Measurements from ENCODE around the gene SLC16A3. TPM values are rescaled to one million over a fixed set of nuclear protein-coding genes. Genes with fewer than 3 reads are reported as not detected.
"Not testable (repeated sequence)": the region's sequence is repeated elsewhere in the genome, so short reads cannot be mapped to it uniquely, and the experiment has no call there.

Gene SLC16A3
- total RNA-seq, 2 donors from 2014 or later: 2.0 to 5.4 TPM

DNA sequence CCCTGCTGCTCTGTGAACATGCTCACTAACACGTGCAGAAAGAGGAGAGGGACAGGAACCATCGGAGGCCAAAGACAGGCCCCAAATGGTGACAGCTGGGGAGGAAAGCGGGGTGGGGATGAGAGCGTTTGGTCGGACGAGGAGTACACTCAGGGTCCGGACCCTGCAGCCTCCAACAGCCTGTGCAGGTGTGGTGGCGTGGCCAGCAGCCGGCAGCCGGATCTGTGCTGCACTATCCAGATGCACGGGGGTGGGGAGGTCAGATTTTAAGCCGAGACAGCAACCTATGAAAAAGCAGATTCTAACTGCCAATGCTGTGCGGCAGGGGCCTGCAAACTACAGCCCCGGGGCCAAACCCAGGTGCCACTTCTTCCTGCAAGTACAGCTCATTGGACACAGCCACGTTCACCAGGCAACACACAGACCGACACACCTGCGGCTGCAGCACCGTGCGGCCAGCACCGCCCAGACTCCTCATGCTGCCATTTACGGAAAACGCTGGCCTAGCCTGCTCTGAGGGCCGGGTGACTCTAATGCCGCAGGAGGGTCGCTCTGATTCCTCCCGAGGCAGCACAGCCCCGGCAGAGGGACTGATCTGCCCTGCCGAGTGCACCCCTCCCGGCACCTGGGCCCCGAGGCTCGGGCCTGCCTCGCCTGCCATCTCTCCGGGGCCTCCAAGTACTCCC lies 21.2 kb downstream of the SLC16A3 start:
- no peak overlapping the region for H3K27ac ChIP-seq
- WGBS, 2 donors: 89 to 93% methylated on average over 15 to 33 of the region's 33 CpGs
- intact Hi-C loops (cut with DNase I): no loop called here
- no peaks in the 10 kb centered on the region for H3K9me3 ChIP-seq
- peaks cover 9% of the 10 kb centered on the region for H3K4me1 ChIP-seq
- H3K27me3 ChIP-seq: no peaks in the 10 kb centered on the region
- TF ChIP-seq, protein P1, sequence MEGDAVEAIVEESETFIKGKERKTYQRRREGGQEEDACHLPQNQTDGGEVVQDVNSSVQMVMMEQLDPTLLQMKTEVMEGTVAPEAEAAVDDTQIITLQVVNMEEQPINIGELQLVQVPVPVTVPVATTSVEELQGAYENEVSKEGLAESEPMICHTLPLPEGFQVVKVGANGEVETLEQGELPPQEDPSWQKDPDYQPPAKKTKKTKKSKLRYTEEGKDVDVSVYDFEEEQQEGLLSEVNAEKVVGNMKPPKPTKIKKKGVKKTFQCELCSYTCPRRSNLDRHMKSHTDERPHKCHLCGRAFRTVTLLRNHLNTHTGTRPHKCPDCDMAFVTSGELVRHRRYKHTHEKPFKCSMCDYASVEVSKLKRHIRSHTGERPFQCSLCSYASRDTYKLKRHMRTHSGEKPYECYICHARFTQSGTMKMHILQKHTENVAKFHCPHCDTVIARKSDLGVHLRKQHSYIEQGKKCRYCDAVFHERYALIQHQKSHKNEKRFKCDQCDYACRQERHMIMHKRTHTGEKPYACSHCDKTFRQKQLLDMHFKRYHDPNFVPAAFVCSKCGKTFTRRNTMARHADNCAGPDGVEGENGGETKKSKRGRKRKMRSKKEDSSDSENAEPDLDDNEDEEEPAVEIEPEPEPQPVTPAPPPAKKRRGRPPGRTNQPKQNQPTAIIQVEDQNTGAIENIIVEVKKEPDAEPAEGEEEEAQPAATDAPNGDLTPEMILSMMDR (IDR thresholded peaks at IDR 0.05): no peak
- TF ChIP-seq POLR2A (IDR thresholded peaks at IDR 0.05): no peak
- peaks cover 58 to 73% of the 10 kb centered on the region in 2 donors for H3K36me3 ChIP-seq (replicated peaks in 1 of 2; ENCODE audit: insufficient read depth in 1 of 2, low read depth in 2 of 2)
- no peak overlapping the region for H3K4me3 ChIP-seq
- no peak for DNase-seq
- no peak for ATAC-seq

DNA sequence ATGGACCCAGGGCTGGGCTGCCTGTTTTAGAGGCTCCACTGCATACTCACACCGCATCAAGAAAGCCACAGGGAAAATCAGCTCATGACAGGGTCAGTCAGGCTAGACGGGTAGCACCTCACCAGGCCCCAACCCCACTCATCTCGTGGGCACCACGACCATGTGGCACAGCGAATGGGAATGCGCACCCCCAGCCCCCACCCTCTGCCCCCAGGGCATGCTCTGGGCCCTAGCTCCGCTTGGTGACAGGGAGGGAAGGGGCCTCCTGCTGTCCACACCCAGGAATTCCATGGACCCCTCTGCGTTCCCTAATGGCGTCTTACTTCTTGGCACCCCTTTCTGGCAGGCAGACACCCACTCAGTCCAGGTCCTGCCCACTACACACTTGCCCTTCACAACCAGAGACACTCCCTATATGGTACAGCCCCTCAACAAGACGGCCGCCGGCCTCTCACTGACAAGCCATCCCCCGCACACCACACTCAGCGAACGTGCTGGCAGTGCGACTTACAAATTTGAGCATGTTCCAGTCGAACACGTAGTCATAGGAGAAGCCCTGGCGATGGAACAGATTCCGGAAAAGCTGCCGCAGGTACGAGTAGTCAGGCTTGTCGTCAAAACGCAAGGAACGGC lies 22.1 kb downstream of the SLC16A3 start:
- Histone ChIP-seq H3K9me3 (no peaks in the 10 kb centered on the region), H3K4me3 (no peak overlapping the region), H3K27ac (no peak overlapping the region), H3K27me3 (no peaks in the 10 kb centered on the region), H3K36me3 (replicated peaks in 1 of 2; ENCODE audit: insufficient read depth in 1 of 2, low read depth in 2 of 2) (peaks cover 57 to 70% of the 10 kb centered on the region in 2 donors), H3K4me1 (peaks cover 9% of the 10 kb centered on the region)
- 88 to 94% methylated on average over 15 to 25 of the region's 25 CpGs for WGBS, 2 donors
- DNase-seq (no peak), ATAC-seq (no peak)
- TF ChIP-seq POLR2A (IDR thresholded peaks at IDR 0.05): no peak
- TF ChIP-seq, protein P1 (IDR thresholded peaks at IDR 0.05): no peak
- intact Hi-C loops (cut with DNase I): no loop called here

DNA sequence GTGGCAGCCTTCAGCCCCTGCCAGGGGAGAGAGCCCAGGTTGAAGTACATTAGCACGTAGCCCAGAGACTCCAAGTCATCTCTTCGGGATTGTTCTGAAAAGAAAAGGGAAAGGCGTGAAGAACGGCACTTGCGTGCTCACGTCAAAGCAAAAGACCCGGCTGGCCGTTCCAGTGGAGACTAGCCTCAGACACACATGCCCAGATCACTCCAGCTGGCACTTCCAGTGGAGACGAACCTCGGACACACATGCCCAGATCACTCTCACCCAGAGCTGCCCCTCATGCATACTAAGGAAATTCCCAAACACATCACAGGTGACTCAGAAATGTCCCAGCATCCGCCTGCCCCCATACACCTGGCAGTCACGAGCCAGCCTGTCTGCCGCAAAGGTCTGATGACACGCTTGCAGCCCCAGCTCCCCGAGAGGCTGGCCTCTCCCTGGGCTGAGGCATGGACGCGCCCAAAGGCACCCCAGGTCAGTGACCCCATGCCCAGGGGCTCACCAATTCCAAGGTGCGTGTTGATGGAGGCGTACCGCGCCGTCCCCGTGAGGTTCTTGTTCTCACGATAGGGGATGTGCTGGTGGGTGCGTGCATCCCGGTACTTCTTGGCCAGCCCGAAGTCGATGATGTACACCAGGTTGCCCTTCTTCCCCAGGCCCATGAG lies 23.8 kb downstream of the SLC16A3 start:
- no peak for DNase-seq
- Histone ChIP-seq H3K9me3 (no peaks in the 10 kb centered on the region), H3K27me3 (no peaks in the 10 kb centered on the region), H3K4me3 (no peak overlapping the region), H3K36me3 (replicated peaks in 1 of 2; ENCODE audit: insufficient read depth in 1 of 2, low read depth in 2 of 2) (peaks cover 57 to 62% of the 10 kb centered on the region in 2 donors), H3K27ac (no peak overlapping the region), H3K4me1 (no peaks in the 10 kb centered on the region)
- TF ChIP-seq POLR2A (IDR thresholded peaks at IDR 0.05): no peak
- TF ChIP-seq, protein P1 (IDR thresholded peaks at IDR 0.05): no peak
- WGBS, 2 donors: 93 to 96% methylated on average over 14 to 27 of the region's 28 CpGs
- intact Hi-C loops (cut with DNase I): no loop called here
- ATAC-seq: no peak

DNA sequence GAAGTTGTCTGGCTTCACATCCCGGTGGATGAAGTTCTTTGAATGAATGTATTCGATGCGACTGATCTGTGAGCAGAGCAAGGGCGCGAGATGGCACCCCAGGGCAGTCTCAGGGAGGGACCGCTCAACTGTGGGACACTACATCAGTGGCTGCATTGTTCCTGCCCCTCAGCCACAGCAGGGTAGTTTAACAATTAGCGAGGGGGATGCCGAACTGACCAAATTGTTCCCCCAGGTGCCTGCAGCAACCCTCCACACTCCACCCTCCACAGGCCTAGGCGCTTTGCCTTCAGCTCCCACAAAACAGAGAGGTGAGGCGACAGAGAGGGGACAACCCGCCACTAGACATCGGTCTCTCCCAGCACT lies 24.3 kb downstream of the SLC16A3 start:
- intact Hi-C loops (cut with DNase I): no loop called here

DNA sequence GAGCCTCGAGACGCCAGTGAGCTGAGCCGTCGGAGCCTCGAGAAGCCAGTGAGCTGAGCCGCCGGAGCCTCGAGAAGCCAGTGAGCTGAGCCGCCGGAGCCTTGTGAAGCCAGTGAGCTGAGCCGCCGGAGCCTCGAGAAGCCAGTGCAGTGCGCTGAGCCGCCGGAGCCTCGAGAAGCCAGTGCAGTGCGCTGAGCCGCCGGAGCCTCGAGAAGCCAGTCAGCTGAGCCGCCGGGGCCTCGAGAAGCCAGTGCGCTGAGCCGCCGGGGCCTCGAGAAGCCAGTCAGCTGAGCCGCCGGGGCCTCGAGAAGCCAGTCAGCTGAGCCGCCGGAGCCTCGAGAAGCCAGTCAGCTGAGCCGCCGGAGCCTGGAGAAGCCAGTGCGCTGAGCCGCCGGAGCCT lies 25.3 kb downstream of the SLC16A3 start:
- DNase-seq; H3K4me3 ChIP-seq; intact Hi-C loops (cut with DNase I); H3K4me1 ChIP-seq; H3K27ac ChIP-seq; H3K9me3 ChIP-seq; H3K27me3 ChIP-seq; ATAC-seq: not testable (repeated sequence)
- WGBS, 2 donors: 96 to 98% methylated on average over 5 to 25 of the region's 39 CpGs
- H3K36me3 ChIP-seq (replicated peaks in 1 of 2; ENCODE audit: insufficient read depth in 1 of 2, low read depth in 2 of 2): peaks cover 44 to 55% of the 10 kb centered on the region in 2 donors

More for the DNA sequence above, 24.3 kb downstream of the SLC16A3 start:
- no peak overlapping the region for H3K27ac ChIP-seq
- no peaks in the 10 kb centered on the region for H3K9me3 ChIP-seq
- WGBS, 2 donors: 94 to 100% methylated on average over 7 to 10 of the region's 12 CpGs
- H3K36me3 ChIP-seq (replicated peaks in 1 of 2; ENCODE audit: insufficient read depth in 1 of 2, low read depth in 2 of 2): peaks cover 53 to 61% of the 10 kb centered on the region in 2 donors
- H3K4me1 ChIP-seq: no peaks in the 10 kb centered on the region
- TF ChIP-seq POLR2A (IDR thresholded peaks at IDR 0.05): no peak
- TF ChIP-seq, protein P1 (IDR thresholded peaks at IDR 0.05): no peak
- ATAC-seq: no peak
- no peaks in the 10 kb centered on the region for H3K27me3 ChIP-seq
- no peak overlapping the region for H3K4me3 ChIP-seq
- DNase-seq: no peak

DNA sequence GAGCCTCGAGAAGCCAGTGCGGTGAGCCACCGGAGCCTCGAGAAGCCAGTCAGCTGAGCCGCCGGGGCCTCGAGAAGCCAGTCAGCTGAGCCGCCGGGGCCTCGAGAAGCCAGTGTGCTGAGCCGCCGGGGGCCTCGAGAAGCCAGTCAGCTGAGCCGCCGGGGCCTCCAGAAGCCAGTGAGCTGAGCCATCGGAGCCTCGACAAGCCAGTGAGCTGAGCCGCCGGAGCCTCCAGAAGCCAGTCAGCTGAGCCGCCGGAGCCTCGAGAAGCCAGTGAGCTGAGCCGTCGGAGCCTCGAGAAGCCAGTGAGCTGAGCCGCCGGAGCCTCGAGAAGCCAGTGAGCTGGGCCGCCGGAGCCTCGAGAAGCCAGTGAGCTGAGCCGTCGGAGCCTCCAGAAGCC lies 25.9 kb downstream of the SLC16A3 start:
- H3K27me3 ChIP-seq; H3K4me1 ChIP-seq; ATAC-seq; H3K4me3 ChIP-seq; intact Hi-C loops (cut with DNase I); DNase-seq; H3K9me3 ChIP-seq; H3K27ac ChIP-seq: not testable (repeated sequence)
- peaks cover 37 to 53% of the 10 kb centered on the region in 2 donors for H3K36me3 ChIP-seq (replicated peaks in 1 of 2; ENCODE audit: insufficient read depth in 1 of 2, low read depth in 2 of 2)
- WGBS, 2 donors: 97 to 100% methylated on average over 6 to 30 of the region's 33 CpGs

All from body of pancreas (tissue), 4 donors.